ENCODE data around the gene TMEM181. TPM values are rescaled to one million over a fixed set of nuclear protein-coding genes. Genes with fewer than 3 reads are reported as not detected.

TMEM181 gene
- total and polyA plus RNA-seq, 2 donors (not counting 1 experiment from before 2014, with no cell fraction given) = 2.8 to 9.3 TPM

- no peak overlapping the region for H2AFZ ChIP-seq (ENCODE audit: insufficient read depth, low read depth, low read length, poor library complexity, severe bottlenecking)
- H3K4me1 ChIP-seq (ENCODE audit: control insufficient read depth in 2 of 2, insufficient read depth in 2 of 2, low read length in 2 of 2) = peaks cover 4 to 11% of the 10 kb centered on the region in 2 donors
- H3K27me3 ChIP-seq (replicated peaks in 1 of 4; ENCODE audit: control extremely low read depth in 1 of 4, control insufficient read depth in 3 of 4, insufficient read depth in 4 of 4, low read length in 3 of 4) = no peaks in the 10 kb centered on the region
- H3K27ac Mint-ChIP-seq = no peak overlapping the region
- peaks cover 0 to 21% of the 10 kb centered on the region in 2 experiments for H3K36me3 ChIP-seq (replicated peaks in 1 of 2; ENCODE audit: control extremely low read depth in 1 of 2, control insufficient read depth in 1 of 2, extremely low read depth in 1 of 2, insufficient read depth in 2 of 2, low read length in 1 of 2)
- H3K9me3 Mint-ChIP-seq (ENCODE audit: insufficient read depth) = no peaks in the 10 kb centered on the region
- intact Hi-C loops (cut with micrococcal nuclease) = no loop called here
- no peak overlapping the region for H3K4me2 ChIP-seq (replicated peaks; ENCODE audit: low read depth, low read length, poor library complexity, severe bottlenecking)
- no peak overlapping the region for H3K27ac ChIP-seq (ENCODE audit: low read length in 2 of 2)
- peaks cover 36% of the 10 kb centered on the region for H4K20me1 ChIP-seq (ENCODE audit: control insufficient read depth, insufficient read depth, low read length, poor library complexity, severe bottlenecking)
- H3K4me1 Mint-ChIP-seq = peaks cover 18% of the 10 kb centered on the region
- H3K4me3 Mint-ChIP-seq = no peak overlapping the region
- no peaks in the 10 kb centered on the region for H3K9me3 ChIP-seq (ENCODE audit: control extremely low read depth in 1 of 3, control insufficient read depth in 2 of 3, insufficient read depth in 1 of 3, low read length in 2 of 3)
- no CpG with 5 or more reads among the region's 3 CpGs for WGBS (ENCODE audit: insufficient coverage)
- peaks cover 31% of the 10 kb centered on the region for H3K79me2 ChIP-seq (ENCODE audit: control insufficient read depth, insufficient read depth, low read length)
- TF ChIP-seq, protein P1, sequence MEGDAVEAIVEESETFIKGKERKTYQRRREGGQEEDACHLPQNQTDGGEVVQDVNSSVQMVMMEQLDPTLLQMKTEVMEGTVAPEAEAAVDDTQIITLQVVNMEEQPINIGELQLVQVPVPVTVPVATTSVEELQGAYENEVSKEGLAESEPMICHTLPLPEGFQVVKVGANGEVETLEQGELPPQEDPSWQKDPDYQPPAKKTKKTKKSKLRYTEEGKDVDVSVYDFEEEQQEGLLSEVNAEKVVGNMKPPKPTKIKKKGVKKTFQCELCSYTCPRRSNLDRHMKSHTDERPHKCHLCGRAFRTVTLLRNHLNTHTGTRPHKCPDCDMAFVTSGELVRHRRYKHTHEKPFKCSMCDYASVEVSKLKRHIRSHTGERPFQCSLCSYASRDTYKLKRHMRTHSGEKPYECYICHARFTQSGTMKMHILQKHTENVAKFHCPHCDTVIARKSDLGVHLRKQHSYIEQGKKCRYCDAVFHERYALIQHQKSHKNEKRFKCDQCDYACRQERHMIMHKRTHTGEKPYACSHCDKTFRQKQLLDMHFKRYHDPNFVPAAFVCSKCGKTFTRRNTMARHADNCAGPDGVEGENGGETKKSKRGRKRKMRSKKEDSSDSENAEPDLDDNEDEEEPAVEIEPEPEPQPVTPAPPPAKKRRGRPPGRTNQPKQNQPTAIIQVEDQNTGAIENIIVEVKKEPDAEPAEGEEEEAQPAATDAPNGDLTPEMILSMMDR (IDR thresholded peaks at IDR 0.05) = no peak
- no peak for TF ChIP-seq EZH2 (IDR thresholded peaks at IDR 0.05; ENCODE audit: borderline replicate concordance, insufficient read depth, low read depth, low read length, poor library complexity, severe bottlenecking)
- ChIA-PET POLR2A (no interaction called here), CTCF (no interaction called here)
- DNase-seq (no peak), ATAC-seq (ENCODE audit: low read depth) (no peak)
- H3K9ac ChIP-seq (ENCODE audit: low read length) = no peak overlapping the region
- no peak overlapping the region for H3K4me3 ChIP-seq (ENCODE audit: control extremely low read depth in 1 of 5, extremely low read depth in 1 of 5, insufficient read depth in 1 of 5, low read depth in 2 of 5, low read length in 4 of 5)
- no peaks in the 10 kb centered on the region for H3K27me3 Mint-ChIP-seq
Observed at GRCh38 chr6:158574800-158575199, 14.9 kb downstream of the TMEM181 start.

GRCh38 chr6:158575550-158575949 is 15.7 kb downstream of the TMEM181 start:
- H3K27me3 Mint-ChIP-seq = no peaks in the 10 kb centered on the region
- no peak overlapping the region for H2AFZ ChIP-seq (ENCODE audit: insufficient read depth, low read depth, low read length, poor library complexity, severe bottlenecking)
- H3K27ac Mint-ChIP-seq = no peak overlapping the region
- H3K4me2 ChIP-seq (replicated peaks; ENCODE audit: low read depth, low read length, poor library complexity, severe bottlenecking) = no peak overlapping the region
- DNase-seq (no peak), ATAC-seq (ENCODE audit: low read depth) (no peak)
- intact Hi-C loops (cut with micrococcal nuclease) = no loop called here
- no peaks in the 10 kb centered on the region for H3K9me3 Mint-ChIP-seq (ENCODE audit: insufficient read depth)
- peaks cover 0 to 21% of the 10 kb centered on the region in 2 experiments for H3K36me3 ChIP-seq (replicated peaks in 1 of 2; ENCODE audit: control extremely low read depth in 1 of 2, control insufficient read depth in 1 of 2, extremely low read depth in 1 of 2, insufficient read depth in 2 of 2, low read length in 1 of 2)
- TF ChIP-seq, protein P1 (IDR thresholded peaks at IDR 0.05) = no peak
- no peak for TF ChIP-seq EZH2 (IDR thresholded peaks at IDR 0.05; ENCODE audit: borderline replicate concordance, insufficient read depth, low read depth, low read length, poor library complexity, severe bottlenecking)
- H3K4me1 Mint-ChIP-seq = peaks cover 15% of the 10 kb centered on the region
- peaks cover 31% of the 10 kb centered on the region for H3K79me2 ChIP-seq (ENCODE audit: control insufficient read depth, insufficient read depth, low read length)
- no peak overlapping the region for H3K27ac ChIP-seq (ENCODE audit: low read length in 2 of 2)
- no peak overlapping the region for H3K4me3 Mint-ChIP-seq
- H3K4me3 ChIP-seq (ENCODE audit: control extremely low read depth in 1 of 5, extremely low read depth in 1 of 5, insufficient read depth in 1 of 5, low read depth in 2 of 5, low read length in 4 of 5) = no peak overlapping the region
- no peaks in the 10 kb centered on the region for H3K9me3 ChIP-seq (ENCODE audit: control extremely low read depth in 1 of 3, control insufficient read depth in 2 of 3, insufficient read depth in 1 of 3, low read length in 2 of 3)
- no peak overlapping the region for H3K9ac ChIP-seq (ENCODE audit: low read length)
- CTCF ChIA-PET = no interaction called here
- POLR2A ChIA-PET = no interaction called here
- 0% methylated on average over 1 of the region's 4 CpGs for WGBS (ENCODE audit: insufficient coverage)
- H4K20me1 ChIP-seq (ENCODE audit: control insufficient read depth, insufficient read depth, low read length, poor library complexity, severe bottlenecking) = peaks cover 32% of the 10 kb centered on the region
- no peaks in the 10 kb centered on the region for H3K27me3 ChIP-seq (replicated peaks in 1 of 4; ENCODE audit: control extremely low read depth in 1 of 4, control insufficient read depth in 3 of 4, insufficient read depth in 4 of 4, low read length in 3 of 4)
- H3K4me1 ChIP-seq (ENCODE audit: control insufficient read depth in 2 of 2, insufficient read depth in 2 of 2, low read length in 2 of 2) = peaks cover 4 to 9% of the 10 kb centered on the region in 2 donors
